Activated CD8-positive, alpha-beta memory T cell treated with anti-CD3 and anti-CD28 coated beads, Interleukin-2, amount 10 ng/mL, durations not matched to agents 7 days and 5 days (primary cell): ENCODE measurements around the gene RAN. TPM values are rescaled to one million over a fixed set of nuclear protein-coding genes. Genes with fewer than 3 reads are reported as not detected.
"Not testable (repeated sequence)": the region's sequence is repeated elsewhere in the genome, so short reads cannot be mapped to it uniquely, and the experiment has no call there.

Source experiments
- ATAC-seq: fragments of 150-1000 bp; cut with Tn5 transposase; one replicate; pipeline ENCODE4 v1.10.0; 2021; ENCODE audit warnings: moderate library complexity
- CTCF ChIA-PET: fragments of 350-600 bp; sonication (Branson Sonifier 250); formaldehyde crosslinking; loops from one replicate; lab custom pipeline; 2021; ENCODE audit warnings: antibody characterized with exemption; lab: Charles Lee
- DNase-seq: peaks from one replicate; pipeline ENCODE4 v3.0.0-alpha.2; 2020
- H3K27ac Mint-ChIP-seq: one replicate; pipeline ENCODE4 v1.8.0; 2021; ENCODE audit warnings: mild to moderate bottlenecking, mixed read lengths
- H3K27me3 Mint-ChIP-seq: one replicate; pipeline ENCODE4 v1.8.0; 2021; ENCODE audit warnings: mixed read lengths
- H3K36me3 Mint-ChIP-seq: one replicate; pipeline ENCODE4 v1.8.0; 2021; ENCODE audit warnings: mild to moderate bottlenecking, mixed read lengths
- H3K4me1 Mint-ChIP-seq: one replicate; pipeline ENCODE4 v1.8.0; 2021; ENCODE audit warnings: mixed read lengths
- H3K4me3 Mint-ChIP-seq: one replicate; pipeline ENCODE4 v1.8.0; 2021; ENCODE audit warnings: mild to moderate bottlenecking, moderate library complexity, mixed read lengths
- H3K9me3 Mint-ChIP-seq: one replicate; pipeline ENCODE4 v1.8.0; 2022; ENCODE audit warnings: low read depth, mixed read lengths
- total RNA-seq, 2 experiments: library from RNA; stranded (reverse); gene quantifications; one replicate each; pipeline ENCODE4 v1.2.3, GENCODE V29; 2021

The RAN gene
- total RNA-seq, 2 experiments from 2014 or later = 1,047 to 1,473 TPM

GRCh38 chr12:130876758-130877157 is 4.9 kb downstream of the RAN start:
- CTCF ChIA-PET = no interaction called here
- DNase-seq (no peak), ATAC-seq (no peak)
- peaks cover 51% of the 10 kb centered on the region for H3K36me3 Mint-ChIP-seq
- H3K4me1 Mint-ChIP-seq = peaks cover 72% of the 10 kb centered on the region
- no peak overlapping the region for H3K27ac Mint-ChIP-seq
- H3K27me3 Mint-ChIP-seq = no peaks in the 10 kb centered on the region
- no peak overlapping the region for H3K4me3 Mint-ChIP-seq
- H3K9me3 Mint-ChIP-seq = no peaks in the 10 kb centered on the region

- Mint-ChIP-seq H3K36me3 (peaks cover 51% of the 10 kb centered on the region), H3K27ac (peak overlapping the region; percentile 21), H3K4me3 (no peak overlapping the region), H3K4me1 (peaks cover 72% of the 10 kb centered on the region), H3K9me3 (no peaks in the 10 kb centered on the region), H3K27me3 (no peaks in the 10 kb centered on the region)
- DNase-seq = no peak
- ATAC-seq = no peak
- CTCF ChIA-PET = no interaction called here
Observed at GRCh38 chr12:130877333-130877732, 5.5 kb downstream of the RAN start.

- Mint-ChIP-seq H3K9me3 (no peaks in the 10 kb centered on the region), H3K36me3 (peaks cover 41% of the 10 kb centered on the region), H3K4me3 (no peak overlapping the region), H3K4me1 (peaks cover 69% of the 10 kb centered on the region), H3K27ac (peak overlapping the region; percentile 41), H3K27me3 (no peaks in the 10 kb centered on the region)
- DNase-seq = no peak
- ATAC-seq = no peak
- CTCF ChIA-PET = no interaction called here
Observed at GRCh38 chr12:130878193-130879185, 6.6 kb downstream of the RAN start.

GRCh38 chr12:130879212-130879686 is 7.4 kb downstream of the RAN start:
- Mint-ChIP-seq H3K4me1 (peaks cover 62% of the 10 kb centered on the region), H3K9me3 (no peaks in the 10 kb centered on the region), H3K27ac (peak overlapping the region; percentile 41), H3K36me3 (peaks cover 33% of the 10 kb centered on the region), H3K27me3 (no peaks in the 10 kb centered on the region), H3K4me3 (peak overlapping the region; percentile 25)
- CTCF ChIA-PET = no interaction called here
- DNase-seq (no peak), ATAC-seq (no peak)

GRCh38 chr12:130879781-130880389 is 8.0 kb downstream of the RAN start:
- H3K27me3 Mint-ChIP-seq = no peaks in the 10 kb centered on the region
- H3K36me3 Mint-ChIP-seq = peaks cover 27% of the 10 kb centered on the region
- H3K9me3 Mint-ChIP-seq = no peaks in the 10 kb centered on the region
- H3K4me3 Mint-ChIP-seq = peak overlapping the region; percentile 67
- H3K27ac Mint-ChIP-seq = peak overlapping the region; percentile 68
- peaks cover 55% of the 10 kb centered on the region for H3K4me1 Mint-ChIP-seq
- ATAC-seq (peak; percentile 29), DNase-seq (no peak)
- CTCF ChIA-PET = no interaction called here

- Mint-ChIP-seq H3K9me3 (no peaks in the 10 kb centered on the region), H3K4me3 (peak overlapping the region; percentile 67), H3K36me3 (peaks cover 22% of the 10 kb centered on the region), H3K4me1 (peaks cover 51% of the 10 kb centered on the region), H3K27ac (peak overlapping the region; percentile 68), H3K27me3 (no peaks in the 10 kb centered on the region)
- DNase-seq = peak; percentile 58
- ATAC-seq = peak; percentile 79
- CTCF ChIA-PET = no interaction called here
Observed at GRCh38 chr12:130880411-130880885, 8.6 kb downstream of the RAN start.

GRCh38 chr12:130881046-130881445 is 9.2 kb downstream of the RAN start:
- DNase-seq = no peak
- Mint-ChIP-seq H3K27ac (no peak overlapping the region), H3K4me3 (no peak overlapping the region), H3K4me1 (peaks cover 45% of the 10 kb centered on the region), H3K9me3 (no peaks in the 10 kb centered on the region), H3K36me3 (peaks cover 17% of the 10 kb centered on the region), H3K27me3 (no peaks in the 10 kb centered on the region)
- ATAC-seq = no peak
- CTCF ChIA-PET = no interaction called here

- Mint-ChIP-seq H3K4me3 (no peak overlapping the region), H3K27me3 (no peaks in the 10 kb centered on the region), H3K9me3 (no peaks in the 10 kb centered on the region), H3K36me3 (peaks cover 12% of the 10 kb centered on the region), H3K4me1 (peaks cover 42% of the 10 kb centered on the region), H3K27ac (no peak overlapping the region)
- CTCF ChIA-PET = no interaction called here
- ATAC-seq = no peak
- no peak for DNase-seq
Observed at GRCh38 chr12:130881548-130881947, 9.7 kb downstream of the RAN start.

- CTCF ChIA-PET, DNase-seq, H3K27me3 Mint-ChIP-seq, H3K4me3 Mint-ChIP-seq, H3K4me1 Mint-ChIP-seq, H3K9me3 Mint-ChIP-seq, ATAC-seq, H3K27ac Mint-ChIP-seq, H3K36me3 Mint-ChIP-seq: not testable (repeated sequence)
Observed at GRCh38 chr12:130887190-130887589, 15.3 kb downstream of the RAN start.

- DNase-seq (no peak), ATAC-seq (no peak)
- peaks cover 6% of the 10 kb centered on the region for H3K27me3 Mint-ChIP-seq
- H3K4me1 Mint-ChIP-seq = no peaks in the 10 kb centered on the region
- H3K36me3 Mint-ChIP-seq = no peaks in the 10 kb centered on the region
- CTCF ChIA-PET = no interaction called here
- no peak overlapping the region for H3K27ac Mint-ChIP-seq
- peaks cover 3% of the 10 kb centered on the region for H3K9me3 Mint-ChIP-seq
- no peak overlapping the region for H3K4me3 Mint-ChIP-seq
Observed at GRCh38 chr12:130904064-130904463, 32.2 kb downstream of the RAN start.

- not testable (repeated sequence) for H3K27me3 Mint-ChIP-seq, H3K27ac Mint-ChIP-seq, DNase-seq
Observed at GRCh38 chr12:130904936-130905455, 33.1 kb downstream of the RAN start.

GRCh38 chr12:130909111-130909510 is 37.2 kb downstream of the RAN start:
- ATAC-seq (no peak), DNase-seq (no peak)
- Mint-ChIP-seq H3K27ac (no peak overlapping the region), H3K27me3 (peaks cover 14% of the 10 kb centered on the region), H3K4me3 (no peak overlapping the region), H3K4me1 (no peaks in the 10 kb centered on the region), H3K9me3 (peaks cover 7% of the 10 kb centered on the region), H3K36me3 (no peaks in the 10 kb centered on the region)
- CTCF ChIA-PET = no interaction called here

More at GRCh38 chr12:130904936-130905455, 33.1 kb downstream of the RAN start:
- CTCF ChIA-PET, H3K4me3 Mint-ChIP-seq, H3K4me1 Mint-ChIP-seq, H3K9me3 Mint-ChIP-seq, H3K36me3 Mint-ChIP-seq, ATAC-seq: not testable (repeated sequence)

- H3K36me3 Mint-ChIP-seq = no peaks in the 10 kb centered on the region
- DNase-seq (no peak), ATAC-seq (no peak)
- no peak overlapping the region for H3K27ac Mint-ChIP-seq
- no peaks in the 10 kb centered on the region for H3K4me1 Mint-ChIP-seq
- no peak overlapping the region for H3K4me3 Mint-ChIP-seq
- CTCF ChIA-PET = no interaction called here
- H3K9me3 Mint-ChIP-seq = peaks cover 7% of the 10 kb centered on the region
- H3K27me3 Mint-ChIP-seq = peaks cover 26% of the 10 kb centered on the region
Observed at GRCh38 chr12:130911193-130911592, 39.3 kb downstream of the RAN start.
